HUES64 (cell line): Measurements from ENCODE around the gene TAGLN. TPM values are rescaled to one million over a fixed set of nuclear protein-coding genes. Genes with fewer than 3 reads are reported as not detected.

Experiments used
- H3K27ac ChIP-seq: 2 replicates; pipeline ENCODE4 v1.7.0; 2013; ENCODE audit warnings: low read depth, low read length, inconsistent platforms
- H3K27me3 ChIP-seq: 2 replicates; pipeline ENCODE4 v1.6.1; 2013; ENCODE audit warnings: mild to moderate bottlenecking, low read length; ENCODE audit not compliant: insufficient read depth
- H3K36me3 ChIP-seq: 2 replicates; pipeline ENCODE4 v1.6.1; 2013; ENCODE audit warnings: mild to moderate bottlenecking, low read length; ENCODE audit not compliant: insufficient read depth
- H3K4me1 ChIP-seq: 2 replicates; pipeline ENCODE4 v1.6.1; 2013; ENCODE audit warnings: mild to moderate bottlenecking, low read length, moderate library complexity; ENCODE audit not compliant: insufficient read depth
- H3K4me3 ChIP-seq: 2 replicates; pipeline ENCODE4 v1.5.1; 2013; ENCODE audit warnings: mild to moderate bottlenecking, low read length, moderate library complexity
- H3K9ac ChIP-seq: 2 replicates; pipeline ENCODE4 v1.6.1; 2013; ENCODE audit warnings: mild to moderate bottlenecking, low read depth, low read length
- H3K9me3 ChIP-seq: 2 replicates; pipeline ENCODE4 v1.6.1; 2013; ENCODE audit warnings: low read depth, low read length; ENCODE audit not compliant: insufficient read depth
- WGBS: fragments of 150-250, 120-280 bp; methylation state at CpG from one replicate; pipeline ENCODE4 v1.1.7; 2013; ENCODE audit warnings: missing lambda C conversion rate; 5-methylcytosine and 5-hydroxymethylcytosine counted together
- polyA plus RNA-seq, 2 experiments: library from polyadenylated mRNA; stranded (reverse); fragments of 50-300 nt; gene quantifications; one replicate each; pipeline ENCODE4 v1.2.3, GENCODE V29; 2013

Gene TAGLN
- 181 TPM for polyA plus RNA-seq (2013, experiment 1 of 2)
- 168 TPM for polyA plus RNA-seq (2013, experiment 2 of 2)

GRCh38 chr11:117199053-117199915 is at the start of gene TAGLN:
Gene TAGLN, plus strand, starts transcription at chr11:117199370. Its CDS starts 3,644 bp downstream, at chr11:117203014.
- H3K27ac ChIP-seq = peak within 1 kb of the TSS; percentile 98

GRCh38 chr11:117152066-117152465 is 47.1 kb upstream of the TAGLN start:
- 99% methylated on average over 2 of the region's 2 CpGs for WGBS
- Histone ChIP-seq H3K4me3 (no peak overlapping the region), H3K4me1 (0 out of 2 replicates have a peak, but pooled peaks cover 5% of the 10 kb centered on the region), H3K9me3 (no peaks in the 10 kb centered on the region), H3K27ac (no peak overlapping the region), H3K36me3 (peaks cover 67% of the 10 kb centered on the region), H3K9ac (no peak overlapping the region), H3K27me3 (no peaks in the 10 kb centered on the region)

More at GRCh38 chr11:117199053-117199915, at the start of gene TAGLN:
- peak within 1 kb of the TSS; percentile 83 for H3K9ac ChIP-seq
- H3K36me3 ChIP-seq = peaks cover 32% of the 10 kb centered on the region
- no peaks in the 10 kb centered on the region for H3K9me3 ChIP-seq
- peak within 1 kb of the TSS; percentile 54 for H3K4me3 ChIP-seq
- no peaks in the 10 kb centered on the region for H3K27me3 ChIP-seq
- 5% methylated on average over 34 of the region's 34 CpGs for WGBS
- peaks cover 21% of the 10 kb centered on the region for H3K4me1 ChIP-seq

- 98% methylated on average over 5 of the region's 5 CpGs for WGBS
- Histone ChIP-seq H3K36me3 (peaks cover 62% of the 10 kb centered on the region), H3K9me3 (no peaks in the 10 kb centered on the region), H3K27ac (no peak overlapping the region), H3K27me3 (no peaks in the 10 kb centered on the region), H3K9ac (no peak overlapping the region), H3K4me3 (no peak overlapping the region), H3K4me1 (no peaks in the 10 kb centered on the region)
These were observed 44.7 kb upstream of the TAGLN start for GRCh38 chr11:117154468-117154867.

GRCh38 chr11:117157507-117157906 is 41.7 kb upstream of the TAGLN start:
- H3K9ac ChIP-seq = no peak overlapping the region
- WGBS = 88% methylated on average over 2 of the region's 2 CpGs
- H3K27me3 ChIP-seq = no peaks in the 10 kb centered on the region
- H3K27ac ChIP-seq = no peak overlapping the region
- no peak overlapping the region for H3K4me3 ChIP-seq
- H3K9me3 ChIP-seq = no peaks in the 10 kb centered on the region
- H3K36me3 ChIP-seq = peaks cover 80% of the 10 kb centered on the region
- no peaks in the 10 kb centered on the region for H3K4me1 ChIP-seq

- no peak overlapping the region for H3K27ac ChIP-seq
- no peaks in the 10 kb centered on the region for H3K9me3 ChIP-seq
- H3K4me1 ChIP-seq = no peaks in the 10 kb centered on the region
- no peak overlapping the region for H3K9ac ChIP-seq
- no peaks in the 10 kb centered on the region for H3K27me3 ChIP-seq
- no peak overlapping the region for H3K4me3 ChIP-seq
- WGBS = 100% methylated on average over 1 of the region's 2 CpGs
- H3K36me3 ChIP-seq = peaks cover 84% of the 10 kb centered on the region
These were observed 39.3 kb upstream of the TAGLN start for GRCh38 chr11:117159892-117160291.

GRCh38 chr11:117160826-117161225 is 38.3 kb upstream of the TAGLN start:
- H3K9ac ChIP-seq = no peak overlapping the region
- H3K4me3 ChIP-seq = no peak overlapping the region
- H3K27ac ChIP-seq = no peak overlapping the region
- H3K9me3 ChIP-seq = no peaks in the 10 kb centered on the region
- no peaks in the 10 kb centered on the region for H3K27me3 ChIP-seq
- H3K36me3 ChIP-seq = peaks cover 85% of the 10 kb centered on the region
- no peaks in the 10 kb centered on the region for H3K4me1 ChIP-seq
- 92% methylated on average over 2 of the region's 2 CpGs for WGBS

GRCh38 chr11:117166491-117166890 is 32.7 kb upstream of the TAGLN start:
- H3K36me3 ChIP-seq = peaks cover 95% of the 10 kb centered on the region
- no peak overlapping the region for H3K27ac ChIP-seq
- no peak overlapping the region for H3K4me3 ChIP-seq
- WGBS = 88% methylated on average over 1 of the region's 1 CpG
- no peaks in the 10 kb centered on the region for H3K27me3 ChIP-seq
- peaks cover 16% of the 10 kb centered on the region; the same call in 1 of the 2 replicates for H3K4me1 ChIP-seq
- no peak overlapping the region for H3K9ac ChIP-seq
- H3K9me3 ChIP-seq = no peaks in the 10 kb centered on the region

- Histone ChIP-seq H3K9me3 (no peaks in the 10 kb centered on the region), H3K27me3 (no peaks in the 10 kb centered on the region), H3K4me3 (no peak overlapping the region), H3K36me3 (peaks cover 81% of the 10 kb centered on the region), H3K27ac (no peak overlapping the region), H3K9ac (no peak overlapping the region), H3K4me1 (peaks cover 32% of the 10 kb centered on the region; the same call in 1 of the 2 replicates)
- 95% methylated on average over 2 of the region's 2 CpGs for WGBS
These were observed 29.4 kb upstream of the TAGLN start for GRCh38 chr11:117169736-117170135.

GRCh38 chr11:117170210-117170609 is 29.0 kb upstream of the TAGLN start:
- H3K9me3 ChIP-seq = no peaks in the 10 kb centered on the region
- no peaks in the 10 kb centered on the region for H3K27me3 ChIP-seq
- H3K36me3 ChIP-seq = peaks cover 78% of the 10 kb centered on the region
- H3K9ac ChIP-seq = no peak overlapping the region
- H3K27ac ChIP-seq = no peak overlapping the region
- peaks cover 32% of the 10 kb centered on the region; the same call in 1 of the 2 replicates for H3K4me1 ChIP-seq
- WGBS = 95% methylated on average over 9 of the region's 9 CpGs
- H3K4me3 ChIP-seq = no peak overlapping the region

GRCh38 chr11:117171007-117171403 is 28.2 kb upstream of the TAGLN start:
- H3K9ac ChIP-seq = no peak overlapping the region
- no peaks in the 10 kb centered on the region for H3K27me3 ChIP-seq
- no peak overlapping the region for H3K4me3 ChIP-seq
- 98% methylated on average over 2 of the region's 2 CpGs for WGBS
- H3K36me3 ChIP-seq = peaks cover 71% of the 10 kb centered on the region
- H3K27ac ChIP-seq = no peak overlapping the region
- H3K4me1 ChIP-seq = peaks cover 32% of the 10 kb centered on the region; the same call in 1 of the 2 replicates
- H3K9me3 ChIP-seq = no peaks in the 10 kb centered on the region

GRCh38 chr11:117171404-117172061 is 27.6 kb upstream of the TAGLN start:
- H3K4me3 ChIP-seq = no peak overlapping the region
- 0 out of 2 replicates have a peak overlapping the region, but pooled peaks have one; percentile 1 for H3K27ac ChIP-seq
- H3K27me3 ChIP-seq = no peaks in the 10 kb centered on the region
- peaks cover 69% of the 10 kb centered on the region for H3K36me3 ChIP-seq
- H3K9me3 ChIP-seq = no peaks in the 10 kb centered on the region
- H3K4me1 ChIP-seq = peaks cover 32% of the 10 kb centered on the region; the same call in 1 of the 2 replicates
- 90% methylated on average over 14 of the region's 14 CpGs for WGBS
- H3K9ac ChIP-seq = no peak overlapping the region
